B cell (primary cell): ENCODE data around the gene GBE1. TPM values are rescaled to one million over a fixed set of nuclear protein-coding genes. Genes with fewer than 3 reads are reported as not detected.

Experiments
- ATAC-seq: fragments of 200-7000 bp; cut with Tn5 transposase; one replicate; pipeline ENCODE4 v1.10.0; 2021; ENCODE audit warnings: low read depth, mild to moderate bottlenecking, moderate number of reproducible peaks, moderate library complexity
- CTCF ChIA-PET: fragments of 350-600 bp; sonication (Branson Sonifier 250); formaldehyde crosslinking; loops from one replicate; lab custom pipeline; 2021; ENCODE audit warnings: antibody characterized with exemption, inconsistent platforms; lab: Charles Lee
- POLR2A ChIA-PET: fragments of 350-600 bp; sonication (Branson Sonifier 250); formaldehyde crosslinking; loops from one replicate; lab custom pipeline; 2021; ENCODE audit warnings: antibody characterized with exemption; lab: Charles Lee
- DNase-seq: peaks from one replicate; pipeline ENCODE4 v3.0.0; 2013
- H2AFZ ChIP-seq: 2 replicates; pipeline ENCODE4 v1.6.1; 2012; ENCODE audit warnings: mild to moderate bottlenecking, low read depth, low read length; ENCODE audit not compliant: insufficient read depth, poor library complexity, severe bottlenecking
- H3K27ac ChIP-seq, 2 donors: 1 replicate in 1 of 2; 2 replicates in 1 of 2; pipeline ENCODE4 v1.5.1; 2012 to 2013; ENCODE audit warnings: low read length in 2 of 2, mild to moderate bottlenecking in 2 of 2, moderate library complexity in 1 of 2
- H3K27me3 ChIP-seq, 4 experiments: fragments of 200-600 bp in 1 of 4; sonication (generic) in 1 of 4; replicated peaks in 1 of 4; 1 replicate in 2 of 4; 2 replicates in 2 of 4; pipeline versions ENCODE4 v1.6.1 to v1.7.0; 2013 to 2016; ENCODE audit warnings: low read length in 3 of 4, mild to moderate bottlenecking in 2 of 4, mixed read lengths in 1 of 4, moderate library complexity in 1 of 4; ENCODE audit not compliant: insufficient read depth in 4 of 4, control insufficient read depth in 3 of 4; ENCODE audit errors: control extremely low read depth in 1 of 4
- H3K36me3 ChIP-seq, 2 experiments: replicated peaks in 1 of 2; 1 replicate in 1 of 2; 2 replicates in 1 of 2; pipeline versions ENCODE4 v1.6.1 to v1.7.1; 2013; ENCODE audit warnings: low read length in 1 of 2; ENCODE audit not compliant: insufficient read depth in 2 of 2, control insufficient read depth in 1 of 2; ENCODE audit errors: control extremely low read depth in 1 of 2, extremely low read depth in 1 of 2
- H3K4me1 ChIP-seq, 2 donors: fragments of 200-600 bp in 1 of 2; sonication (generic) in 1 of 2; 1 replicate in 1 of 2; 2 replicates in 1 of 2; pipeline versions ENCODE4 v1.5.1 to v1.6.1; 2013 to 2017; ENCODE audit warnings: low read length in 2 of 2; ENCODE audit not compliant: control insufficient read depth in 2 of 2, insufficient read depth in 2 of 2
- H3K4me2 ChIP-seq: replicated peaks from 2 replicates; pipeline ENCODE3; 2012; ENCODE audit warnings: mild to moderate bottlenecking, low read depth, low read length; ENCODE audit not compliant: poor library complexity, severe bottlenecking
- H3K4me3 ChIP-seq, 5 experiments: fragments of 200-600 bp in 1 of 5; sonication (generic) in 1 of 5; 1 replicate in 3 of 5; 2 replicates in 2 of 5; pipeline versions ENCODE4 v1.5.1 to v1.7.0; 2011 to 2016; ENCODE audit warnings: low read length in 4 of 5, mild to moderate bottlenecking in 4 of 5, low read depth in 2 of 5, control low read depth in 1 of 5, moderate library complexity in 1 of 5; ENCODE audit not compliant: insufficient read depth in 1 of 5; ENCODE audit errors: control extremely low read depth in 1 of 5, extremely low read depth in 1 of 5
- H3K79me2 ChIP-seq: fragments of 200-600 bp; sonication (generic); one replicate; pipeline ENCODE4 v1.6.0; 2016; ENCODE audit warnings: low read length; ENCODE audit not compliant: control insufficient read depth, insufficient read depth
- H3K9ac ChIP-seq: fragments of 200-600 bp; sonication (generic); 2 replicates; pipeline ENCODE4 v1.6.1; 2017; ENCODE audit warnings: mild to moderate bottlenecking, low read length, moderate library complexity
- H3K9me3 ChIP-seq, 3 donors: one replicate each; pipeline versions ENCODE4 v1.6.1 to v1.7.1; 2013; ENCODE audit warnings: low read length in 2 of 3; ENCODE audit not compliant: control insufficient read depth in 2 of 3, insufficient read depth in 1 of 3; ENCODE audit errors: control extremely low read depth in 1 of 3
- H4K20me1 ChIP-seq: 2 replicates; pipeline ENCODE4 v1.6.0; 2012; ENCODE audit warnings: mild to moderate bottlenecking, low read length; ENCODE audit not compliant: insufficient read depth, control insufficient read depth, poor library complexity, severe bottlenecking
- H3K27ac Mint-ChIP-seq: one replicate; pipeline ENCODE4 v1.8.0; 2021; ENCODE audit warnings: mixed read lengths
- H3K27me3 Mint-ChIP-seq: one replicate; pipeline ENCODE4 v1.8.0; 2021; ENCODE audit warnings: mixed read lengths
- H3K4me1 Mint-ChIP-seq: one replicate; pipeline ENCODE4 v1.8.0; 2021; ENCODE audit warnings: mixed read lengths
- H3K4me3 Mint-ChIP-seq: one replicate; pipeline ENCODE4 v1.8.0; 2021; ENCODE audit warnings: mixed read lengths
- H3K9me3 Mint-ChIP-seq: one replicate; pipeline ENCODE4 v1.8.0; 2022; ENCODE audit warnings: mixed read lengths; ENCODE audit not compliant: insufficient read depth
- EZH2 ChIP-seq: IDR thresholded peaks from 2 replicates; pipeline ENCODE4 v1.6.1; 2012; ENCODE audit warnings: borderline replicate concordance, low read depth, mild to moderate bottlenecking, moderate library complexity, low read length; ENCODE audit not compliant: insufficient read depth, poor library complexity, severe bottlenecking
- WGBS: methylation state at CpG from one replicate; pipeline ENCODE4 v1.1.5; 2013; ENCODE audit warnings: missing lambda C conversion rate; ENCODE audit not compliant: insufficient coverage; 5-methylcytosine and 5-hydroxymethylcytosine counted together
- intact Hi-C: fragments of 100-400 bp; cut with micrococcal nuclease; formaldehyde crosslinking; loops from one replicate; pipeline ENCODE4 v1.10.0; 2022
- polyA plus RNA-seq: library from polyadenylated mRNA; depleted of rRNA; stranded (reverse); fragments of >200 nt; gene quantifications from 2 replicates; pipeline ENCODE4 v1.2.3, GENCODE V29; 2012
- total RNA-seq, 2 donors: library from RNA; stranded (reverse); fragments of 120-200 nt in 1 of 2; gene quantifications; 1 replicate in 1 of 2; 2 replicates in 1 of 2; pipeline versions ENCODE4 v1.2.3 to v1.2.4, GENCODE V29; 2013 to 2022
- TF ChIP-seq, protein P1 (sequence below): fragments of 200-600 bp; IDR thresholded peaks from one replicate; pipeline ENCODE4 v1.8.0; 2022; ENCODE audit warnings: antibody characterized with exemption, mild to moderate bottlenecking

The GBE1 gene
- total and polyA plus RNA-seq, 2 donors (not counting 1 experiment from before 2014, with no cell fraction given), result 3.4 to 20.8 TPM

GRCh38 chr3:81500039-81500438 lies 261.4 kb downstream of the GBE1 start:
- no peak overlapping the region for H3K4me3 Mint-ChIP-seq
- no peak overlapping the region for H3K27ac Mint-ChIP-seq
- no CpG with 5 or more reads among the region's 1 CpG for WGBS
- H3K9ac ChIP-seq, result no peak overlapping the region
- H3K4me2 ChIP-seq, result no peak overlapping the region
- ATAC-seq (no peak), DNase-seq (no peak)
- H3K36me3 ChIP-seq, result no peaks in the 10 kb centered on the region
- intact Hi-C loops, result no loop called here
- CTCF ChIA-PET, result interaction anchor here (1.1 kb wide), 1 partner anchor 8 kb away, joined by 6 read pairs; no protein-coding TSS in a partner anchor
- no peak overlapping the region for H3K4me3 ChIP-seq
- no peaks in the 10 kb centered on the region for H3K27me3 ChIP-seq
- POLR2A ChIA-PET, result no interaction called here
- H3K27me3 Mint-ChIP-seq, result no peaks in the 10 kb centered on the region
- no peaks in the 10 kb centered on the region for H4K20me1 ChIP-seq
- H3K4me1 ChIP-seq, result no peaks in the 10 kb centered on the region
- no peaks in the 10 kb centered on the region for H3K9me3 Mint-ChIP-seq
- no peaks in the 10 kb centered on the region for H3K9me3 ChIP-seq
- H3K4me1 Mint-ChIP-seq, result no peaks in the 10 kb centered on the region
- H2AFZ ChIP-seq, result no peak overlapping the region
- TF ChIP-seq, protein P1, sequence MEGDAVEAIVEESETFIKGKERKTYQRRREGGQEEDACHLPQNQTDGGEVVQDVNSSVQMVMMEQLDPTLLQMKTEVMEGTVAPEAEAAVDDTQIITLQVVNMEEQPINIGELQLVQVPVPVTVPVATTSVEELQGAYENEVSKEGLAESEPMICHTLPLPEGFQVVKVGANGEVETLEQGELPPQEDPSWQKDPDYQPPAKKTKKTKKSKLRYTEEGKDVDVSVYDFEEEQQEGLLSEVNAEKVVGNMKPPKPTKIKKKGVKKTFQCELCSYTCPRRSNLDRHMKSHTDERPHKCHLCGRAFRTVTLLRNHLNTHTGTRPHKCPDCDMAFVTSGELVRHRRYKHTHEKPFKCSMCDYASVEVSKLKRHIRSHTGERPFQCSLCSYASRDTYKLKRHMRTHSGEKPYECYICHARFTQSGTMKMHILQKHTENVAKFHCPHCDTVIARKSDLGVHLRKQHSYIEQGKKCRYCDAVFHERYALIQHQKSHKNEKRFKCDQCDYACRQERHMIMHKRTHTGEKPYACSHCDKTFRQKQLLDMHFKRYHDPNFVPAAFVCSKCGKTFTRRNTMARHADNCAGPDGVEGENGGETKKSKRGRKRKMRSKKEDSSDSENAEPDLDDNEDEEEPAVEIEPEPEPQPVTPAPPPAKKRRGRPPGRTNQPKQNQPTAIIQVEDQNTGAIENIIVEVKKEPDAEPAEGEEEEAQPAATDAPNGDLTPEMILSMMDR, result no peak
- TF ChIP-seq EZH2, result no peak
- H3K27ac ChIP-seq, result no peak overlapping the region
- no peaks in the 10 kb centered on the region for H3K79me2 ChIP-seq

GRCh38 chr3:81497572-81498251 lies 263.7 kb downstream of the GBE1 start:
- DNase-seq, result no peak
- TF ChIP-seq, protein P1, result no peak
- TF ChIP-seq EZH2, result no peak
- Histone ChIP-seq H3K4me1 (no peaks in the 10 kb centered on the region), H3K27ac (no peak overlapping the region), H3K4me2 (no peak overlapping the region), H4K20me1 (no peaks in the 10 kb centered on the region), H3K79me2 (no peaks in the 10 kb centered on the region), H3K9me3 (no peaks in the 10 kb centered on the region), H3K4me3 (no peak overlapping the region), H2AFZ (no peak overlapping the region), H3K27me3 (no peaks in the 10 kb centered on the region), H3K36me3 (no peaks in the 10 kb centered on the region), H3K9ac (no peak overlapping the region)
- ChIA-PET CTCF (no interaction called here), POLR2A (no interaction called here)
- Mint-ChIP-seq H3K27me3 (no peaks in the 10 kb centered on the region), H3K9me3 (no peaks in the 10 kb centered on the region), H3K4me1 (no peaks in the 10 kb centered on the region), H3K27ac (no peak overlapping the region), H3K4me3 (no peak overlapping the region)
- 100% methylated on average over 2 of the region's 4 CpGs for WGBS
- intact Hi-C loops, result no loop called here
- ATAC-seq, result no peak
